ENCODE data around the gene DDR2.

Gene DDR2

DNA sequence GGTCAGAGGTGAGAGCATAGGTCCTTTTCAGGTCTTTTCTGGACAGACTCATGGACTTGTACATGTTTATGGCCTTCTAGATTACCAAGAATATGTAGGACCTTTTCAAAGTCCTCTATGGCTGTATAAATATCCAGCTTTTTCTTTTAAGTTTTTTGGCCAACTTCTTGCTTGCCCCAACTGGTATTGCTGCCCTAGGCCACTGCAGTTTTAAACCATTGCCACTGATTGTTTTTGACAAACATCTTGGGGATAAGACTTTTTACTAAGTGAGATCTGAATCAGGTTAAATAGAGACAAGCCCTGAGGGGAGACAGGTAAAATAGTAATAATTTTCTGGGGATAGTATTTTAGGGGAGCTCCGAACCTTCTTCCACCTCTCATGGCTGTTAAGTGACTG lies 14.8 kb upstream of the DDR2 start:
- H3K9ac ChIP-seq (ENCODE audit: low read length) = no peak overlapping the region
- no peaks in the 10 kb centered on the region; the same call in 1 of the 2 replicates for H3K9me3 ChIP-seq (ENCODE audit: insufficient read depth, low read length)
- no peak for TF ChIP-seq EZH2phosphoT487 (IDR thresholded peaks at IDR 0.05; ENCODE audit: low read depth)
- TF ChIP-seq, protein P1, sequence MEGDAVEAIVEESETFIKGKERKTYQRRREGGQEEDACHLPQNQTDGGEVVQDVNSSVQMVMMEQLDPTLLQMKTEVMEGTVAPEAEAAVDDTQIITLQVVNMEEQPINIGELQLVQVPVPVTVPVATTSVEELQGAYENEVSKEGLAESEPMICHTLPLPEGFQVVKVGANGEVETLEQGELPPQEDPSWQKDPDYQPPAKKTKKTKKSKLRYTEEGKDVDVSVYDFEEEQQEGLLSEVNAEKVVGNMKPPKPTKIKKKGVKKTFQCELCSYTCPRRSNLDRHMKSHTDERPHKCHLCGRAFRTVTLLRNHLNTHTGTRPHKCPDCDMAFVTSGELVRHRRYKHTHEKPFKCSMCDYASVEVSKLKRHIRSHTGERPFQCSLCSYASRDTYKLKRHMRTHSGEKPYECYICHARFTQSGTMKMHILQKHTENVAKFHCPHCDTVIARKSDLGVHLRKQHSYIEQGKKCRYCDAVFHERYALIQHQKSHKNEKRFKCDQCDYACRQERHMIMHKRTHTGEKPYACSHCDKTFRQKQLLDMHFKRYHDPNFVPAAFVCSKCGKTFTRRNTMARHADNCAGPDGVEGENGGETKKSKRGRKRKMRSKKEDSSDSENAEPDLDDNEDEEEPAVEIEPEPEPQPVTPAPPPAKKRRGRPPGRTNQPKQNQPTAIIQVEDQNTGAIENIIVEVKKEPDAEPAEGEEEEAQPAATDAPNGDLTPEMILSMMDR (IDR thresholded peaks at IDR 0.05; ENCODE audit: low read depth, low read length) = no peak
- H3K4me1 ChIP-seq (ENCODE audit: low read length) = peaks cover 7% of the 10 kb centered on the region; the same call in 1 of the 2 replicates
- H3K4me3 ChIP-seq (ENCODE audit: low read length) = no peak overlapping the region
- H3K27ac ChIP-seq (ENCODE audit: low read length) = no peak overlapping the region
- no peaks in the 10 kb centered on the region for H3K79me2 ChIP-seq (ENCODE audit: low read length)
- H4K20me1 ChIP-seq (ENCODE audit: insufficient read depth, low read length) = no peaks in the 10 kb centered on the region
- no peak overlapping the region for H2AFZ ChIP-seq (ENCODE audit: low read depth, low read length)
- H3K36me3 ChIP-seq (replicated peaks; ENCODE audit: low read depth, low read length) = peaks cover 7% of the 10 kb centered on the region
- no peak overlapping the region for H3K4me2 ChIP-seq (ENCODE audit: low read length)
- no peaks in the 10 kb centered on the region for H3K27me3 ChIP-seq (ENCODE audit: low read depth, low read length)

DNA sequence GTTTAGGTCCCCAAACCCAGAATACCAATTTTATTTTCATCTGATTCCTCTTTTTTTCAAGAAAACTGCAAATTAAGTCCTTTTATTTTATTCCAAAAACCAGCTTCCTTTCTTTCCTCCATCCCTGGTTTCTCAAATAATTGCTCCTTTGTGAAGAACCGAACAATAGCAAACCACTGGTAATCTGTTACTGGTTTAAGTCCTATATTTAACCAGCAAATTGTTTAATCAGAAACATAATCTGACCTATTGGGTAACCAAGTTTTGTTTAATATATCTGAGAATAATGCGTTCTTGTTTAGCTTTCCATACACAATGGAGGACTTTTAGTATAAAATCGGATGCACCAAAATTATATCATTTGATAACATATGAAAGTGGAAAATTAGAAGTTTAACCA lies 13.2 kb upstream of the DDR2 start:
- H3K27ac ChIP-seq (ENCODE audit: low read length) = no peak overlapping the region
- no peak for TF ChIP-seq EZH2phosphoT487 (IDR thresholded peaks at IDR 0.05; ENCODE audit: low read depth)
- H4K20me1 ChIP-seq (ENCODE audit: insufficient read depth, low read length) = no peaks in the 10 kb centered on the region
- H3K9ac ChIP-seq (ENCODE audit: low read length) = no peak overlapping the region
- no peak overlapping the region for H3K4me3 ChIP-seq (ENCODE audit: low read length)
- no peak overlapping the region for H2AFZ ChIP-seq (ENCODE audit: low read depth, low read length)
- H3K9me3 ChIP-seq (ENCODE audit: insufficient read depth, low read length) = no peaks in the 10 kb centered on the region; the same call in 1 of the 2 replicates
- no peak overlapping the region for H3K4me2 ChIP-seq (ENCODE audit: low read length)
- no peaks in the 10 kb centered on the region for H3K27me3 ChIP-seq (ENCODE audit: low read depth, low read length)
- H3K79me2 ChIP-seq (ENCODE audit: low read length) = no peaks in the 10 kb centered on the region
- peaks cover 7% of the 10 kb centered on the region for H3K36me3 ChIP-seq (replicated peaks; ENCODE audit: low read depth, low read length)
- H3K4me1 ChIP-seq (ENCODE audit: low read length) = no peaks in the 10 kb centered on the region

DNA sequence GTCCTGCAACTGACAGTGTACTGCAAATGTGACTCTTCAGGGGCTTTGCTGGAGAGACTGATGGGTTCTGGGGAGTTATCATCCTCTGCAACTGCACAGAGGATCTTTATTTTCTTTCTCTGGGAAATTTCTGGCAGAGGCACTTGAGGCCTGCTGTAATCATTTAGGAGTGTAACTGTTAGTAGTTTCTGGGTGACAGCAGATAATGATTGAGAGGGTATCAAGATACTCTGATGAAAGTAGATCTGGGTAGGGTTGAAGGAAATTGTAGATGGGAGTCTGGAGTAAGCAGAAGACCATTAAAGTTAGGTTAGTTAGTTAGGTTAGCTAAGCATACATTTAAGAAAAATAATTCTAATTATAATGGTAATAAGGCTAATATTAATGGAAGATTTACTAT lies 11.0 kb upstream of the DDR2 start:
- Histone ChIP-seq H3K9ac (ENCODE audit: low read length) (no peak overlapping the region), H3K4me1 (ENCODE audit: low read length) (no peaks in the 10 kb centered on the region), H3K4me3 (ENCODE audit: low read length) (no peak overlapping the region), H3K9me3 (ENCODE audit: insufficient read depth, low read length) (no peaks in the 10 kb centered on the region; the same call in 1 of the 2 replicates), H3K27me3 (ENCODE audit: low read depth, low read length) (no peaks in the 10 kb centered on the region), H3K27ac (ENCODE audit: low read length) (no peak overlapping the region), H3K79me2 (ENCODE audit: low read length) (no peaks in the 10 kb centered on the region), H3K4me2 (ENCODE audit: low read length) (no peak overlapping the region), H2AFZ (ENCODE audit: low read depth, low read length) (no peak overlapping the region), H3K36me3 (replicated peaks; ENCODE audit: low read depth, low read length) (peaks cover 7% of the 10 kb centered on the region), H4K20me1 (ENCODE audit: insufficient read depth, low read length) (no peaks in the 10 kb centered on the region)
- TF ChIP-seq EZH2phosphoT487 (IDR thresholded peaks at IDR 0.05; ENCODE audit: low read depth) = no peak
- TF ChIP-seq, protein P1 (IDR thresholded peaks at IDR 0.05; ENCODE audit: low read depth, low read length) = no peak

DNA sequence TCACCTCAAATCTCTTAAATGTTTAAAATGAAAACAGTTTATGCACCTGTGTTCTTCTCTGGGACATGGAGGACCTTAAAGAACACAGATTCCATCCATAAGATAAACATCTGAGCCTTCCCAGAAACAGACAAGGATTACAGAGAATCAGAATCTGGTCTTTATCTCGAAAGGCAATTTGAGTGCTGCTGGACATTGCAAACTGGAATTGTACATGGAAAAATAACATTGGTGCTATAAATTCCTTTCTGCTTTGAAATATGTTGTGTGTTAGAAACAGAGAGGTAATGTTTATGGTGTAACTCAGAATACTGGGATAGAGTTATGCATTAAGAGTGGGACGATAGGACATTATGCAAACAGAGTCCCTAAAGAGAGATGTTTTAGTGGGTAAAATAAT lies 6.6 kb upstream of the DDR2 start:
- H3K9me3 ChIP-seq (ENCODE audit: insufficient read depth, low read length) = no peaks in the 10 kb centered on the region
- no peaks in the 10 kb centered on the region for H3K27me3 ChIP-seq (ENCODE audit: low read depth, low read length)
- H2AFZ ChIP-seq (ENCODE audit: low read depth, low read length) = no peak overlapping the region
- TF ChIP-seq EZH2phosphoT487 (IDR thresholded peaks at IDR 0.05; ENCODE audit: low read depth) = no peak
- H3K4me2 ChIP-seq (ENCODE audit: low read length) = no peak overlapping the region
- H3K4me1 ChIP-seq (ENCODE audit: low read length) = peaks cover 3% of the 10 kb centered on the region; the same call in 1 of the 2 replicates
- H3K9ac ChIP-seq (ENCODE audit: low read length) = no peak overlapping the region
- no peaks in the 10 kb centered on the region for H3K79me2 ChIP-seq (ENCODE audit: low read length)
- H3K36me3 ChIP-seq (replicated peaks; ENCODE audit: low read depth, low read length) = no peaks in the 10 kb centered on the region
- no peak overlapping the region for H3K27ac ChIP-seq (ENCODE audit: low read length)
- no peak overlapping the region for H3K4me3 ChIP-seq (ENCODE audit: low read length)
- no peaks in the 10 kb centered on the region for H4K20me1 ChIP-seq (ENCODE audit: insufficient read depth, low read length)

DNA sequence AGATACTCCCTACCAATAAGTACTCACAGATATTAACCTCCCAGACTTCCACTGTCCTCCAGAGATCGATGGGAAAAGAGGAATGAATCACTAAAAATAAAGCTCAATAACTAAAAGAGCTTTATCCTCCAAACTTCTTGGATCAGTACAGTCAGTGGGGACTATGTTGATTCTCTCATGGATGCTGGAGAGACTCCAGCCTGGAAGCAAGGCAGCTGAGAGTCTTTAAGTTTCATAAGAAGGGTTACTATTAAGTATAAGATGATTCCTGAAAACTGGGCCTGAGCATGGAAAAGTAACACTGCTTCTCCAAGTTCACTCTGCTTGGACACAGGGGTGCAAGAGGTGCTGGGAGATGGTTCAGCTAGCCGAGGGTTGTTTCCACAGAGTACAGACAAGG lies 6.2 kb upstream of the DDR2 start:
- Histone ChIP-seq H3K79me2 (ENCODE audit: low read length) (no peaks in the 10 kb centered on the region), H3K27ac (ENCODE audit: low read length) (no peak overlapping the region), H3K36me3 (replicated peaks; ENCODE audit: low read depth, low read length) (no peaks in the 10 kb centered on the region), H3K27me3 (ENCODE audit: low read depth, low read length) (no peaks in the 10 kb centered on the region), H3K4me2 (ENCODE audit: low read length) (no peak overlapping the region), H3K9me3 (ENCODE audit: insufficient read depth, low read length) (no peaks in the 10 kb centered on the region), H4K20me1 (ENCODE audit: insufficient read depth, low read length) (no peaks in the 10 kb centered on the region), H2AFZ (ENCODE audit: low read depth, low read length) (no peak overlapping the region), H3K4me1 (ENCODE audit: low read length) (peaks cover 3% of the 10 kb centered on the region; the same call in 1 of the 2 replicates), H3K9ac (ENCODE audit: low read length) (no peak overlapping the region), H3K4me3 (ENCODE audit: low read length) (no peak overlapping the region)
- TF ChIP-seq, protein P1 (IDR thresholded peaks at IDR 0.05; ENCODE audit: low read depth, low read length) = no peak
- TF ChIP-seq EZH2phosphoT487 (IDR thresholded peaks at IDR 0.05; ENCODE audit: low read depth) = no peak

Data from OCI-LY3 (cell line).